EL (cell line): ENCODE measurements around the gene MCF2L2.
A peak's percentile ranks its signal among the peaks of the same experiment; 100 is the strongest.

ENCODE experiments used
- DNase-seq: peaks from one replicate; pipeline ENCODE4 v3.0.0-alpha.2; 2016

Gene MCF2L2

DNA sequence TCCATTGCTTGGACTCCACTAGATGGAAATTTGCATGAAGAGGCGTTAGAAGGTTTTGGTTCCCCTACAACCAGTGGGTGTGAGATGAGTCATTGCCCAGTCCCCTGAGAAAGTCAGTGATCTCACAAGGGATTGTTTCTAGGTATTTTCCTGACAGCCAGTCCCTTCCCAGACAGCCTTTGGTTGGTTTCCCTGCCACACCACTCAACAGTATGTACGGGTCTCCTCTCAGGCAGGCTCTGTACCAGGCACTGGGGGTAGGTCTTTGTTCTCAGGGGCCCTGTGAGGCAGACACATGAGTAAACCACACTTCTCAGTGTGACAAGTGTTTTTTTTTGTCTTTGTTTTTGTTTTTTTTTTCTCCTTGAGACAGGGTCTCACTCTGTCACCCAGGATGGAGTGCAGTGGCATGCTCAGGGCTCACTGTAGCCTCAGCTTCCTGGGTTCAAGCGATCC is 269.8 kb downstream of the MCF2L2 start:
- DNase-seq = peak; percentile 77

DNA sequence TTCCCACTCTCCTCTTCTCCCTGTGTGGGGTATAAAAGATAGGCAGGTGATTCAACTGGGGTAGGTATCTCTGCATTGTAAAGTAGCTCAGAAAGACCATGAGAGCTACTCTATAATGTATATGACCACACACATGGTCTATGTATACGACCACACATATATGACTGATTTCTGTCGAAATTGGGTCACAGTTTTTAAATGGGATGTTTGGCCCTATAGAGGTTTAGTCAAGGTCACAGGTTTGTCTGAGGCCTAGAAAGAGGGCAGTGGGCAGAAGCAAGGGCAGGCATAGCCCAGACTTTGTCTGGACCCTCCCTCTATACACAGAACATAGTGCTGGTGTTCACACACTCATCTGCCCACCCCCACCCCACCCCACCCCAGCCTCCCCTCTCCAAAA is 270.3 kb downstream of the MCF2L2 start:
- DNase-seq = no peak

- no peak for DNase-seq
These were observed 272.2 kb downstream of the MCF2L2 start for GRCh38 chr3:183156266-183156665.

DNA sequence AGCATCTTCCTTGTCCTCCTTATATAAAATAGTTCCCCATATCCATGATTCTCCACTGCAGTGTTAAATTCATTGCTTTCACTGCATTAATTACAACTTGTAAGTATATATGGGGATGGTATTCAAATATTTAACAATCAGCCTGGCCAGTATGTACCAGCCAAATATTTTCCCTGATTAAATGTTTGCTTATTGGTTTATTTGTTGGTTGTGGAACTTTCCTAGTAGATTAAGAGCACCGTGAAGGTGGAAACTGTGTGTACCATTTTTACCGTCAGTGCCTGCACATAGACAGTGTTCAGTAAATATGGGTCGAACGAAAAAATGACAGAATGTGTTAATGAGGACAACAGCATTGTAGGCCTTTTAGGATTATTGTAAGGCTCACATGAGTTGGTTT is 272.9 kb downstream of the MCF2L2 start:
- no peak for DNase-seq

GRCh38 chr3:183153210-183153950 is 275.0 kb downstream of the MCF2L2 start:
- DNase-seq = no peak

- DNase-seq = no peak
These were observed 276.5 kb downstream of the MCF2L2 start for GRCh38 chr3:183151821-183152351.

- DNase-seq = no peak
These were observed 277.3 kb downstream of the MCF2L2 start for GRCh38 chr3:183151086-183151485.

GRCh38 chr3:183149915-183150750 is 278.3 kb downstream of the MCF2L2 start:
- no peak for DNase-seq

DNA sequence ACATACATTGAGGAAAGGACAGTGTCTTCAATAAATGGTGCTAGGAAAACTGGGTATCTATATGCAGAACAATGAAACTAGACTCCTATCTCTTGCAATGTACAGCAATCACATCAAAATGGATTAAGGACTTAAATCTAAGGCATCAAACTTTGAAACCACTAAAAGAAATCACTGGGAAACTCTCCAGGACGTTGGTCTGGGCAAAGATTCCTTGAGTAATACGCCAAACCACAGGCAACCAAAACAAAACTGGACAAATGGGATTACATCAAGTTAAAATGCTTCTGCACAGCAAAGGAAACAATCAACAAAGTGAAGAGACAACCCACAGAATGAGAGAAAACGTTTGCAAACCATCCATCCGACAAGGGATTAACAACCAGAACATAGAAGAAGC is 280.4 kb downstream of the MCF2L2 start:
- DNase-seq = peak; percentile 60

DNA sequence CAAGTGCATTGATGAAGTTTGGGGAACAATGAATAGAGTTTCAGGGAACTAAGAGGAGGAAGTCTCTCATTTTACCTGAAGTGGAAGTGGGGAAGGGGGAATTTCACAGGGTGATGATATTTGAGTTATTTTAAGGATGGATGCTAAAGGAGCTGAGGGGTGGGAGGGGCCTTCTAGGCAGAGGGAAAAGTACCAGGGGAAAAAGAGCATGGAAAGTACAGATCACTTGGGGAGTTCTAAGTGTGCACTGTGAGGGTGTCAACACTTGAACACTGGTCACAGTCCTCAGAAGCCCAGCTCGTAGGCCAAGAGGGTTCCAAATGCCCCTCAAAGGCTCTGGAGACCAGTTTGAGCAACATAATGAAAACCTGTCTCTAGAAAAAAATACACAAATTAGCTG is 284.1 kb downstream of the MCF2L2 start:
- no peak for DNase-seq

GRCh38 chr3:183142199-183142598 is 286.2 kb downstream of the MCF2L2 start:
- DNase-seq = peak; percentile 43

DNA sequence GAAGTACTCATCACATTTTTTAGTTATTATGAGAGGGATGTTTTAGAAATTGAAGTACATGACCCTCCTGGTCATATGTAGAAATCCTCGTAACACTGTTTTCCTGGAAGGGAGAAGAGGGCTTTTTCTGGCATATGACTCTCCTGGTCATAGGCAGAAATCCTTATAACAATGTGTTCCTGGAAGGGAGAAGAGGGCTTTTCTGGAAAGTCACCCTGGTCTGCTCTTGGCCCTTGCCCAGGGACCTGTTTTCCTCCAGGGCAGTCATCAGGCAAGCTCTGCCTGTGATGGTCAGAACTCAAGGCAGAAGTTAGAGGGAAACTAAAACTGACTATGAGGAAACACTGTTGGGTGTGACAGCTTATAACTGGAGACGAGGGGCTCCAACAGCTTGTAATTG is 293.6 kb downstream of the MCF2L2 start:
- DNase-seq = no peak

DNA sequence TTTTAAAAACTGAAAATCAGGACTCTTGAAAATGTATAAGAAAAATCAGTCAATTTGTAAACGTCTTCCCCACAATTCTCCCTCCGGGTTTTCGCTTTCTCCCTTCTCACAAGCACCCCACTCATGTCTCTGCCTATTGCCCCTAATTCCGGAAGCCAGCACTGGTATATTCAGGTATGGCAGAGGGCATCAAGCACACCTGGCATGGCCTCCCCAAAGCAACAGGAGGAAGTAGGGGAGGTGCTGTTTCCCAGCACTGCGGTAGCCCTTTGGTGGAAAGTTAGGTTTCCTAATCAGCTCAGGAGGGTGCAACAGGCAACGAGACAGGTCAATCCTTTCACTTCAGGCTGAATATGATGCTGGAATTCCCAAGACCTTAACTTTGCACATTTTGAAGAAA is 296.0 kb downstream of the MCF2L2 start:
- DNase-seq = no peak

GRCh38 chr3:183131735-183132134 is 296.7 kb downstream of the MCF2L2 start:
- peak; percentile 48 for DNase-seq

DNA sequence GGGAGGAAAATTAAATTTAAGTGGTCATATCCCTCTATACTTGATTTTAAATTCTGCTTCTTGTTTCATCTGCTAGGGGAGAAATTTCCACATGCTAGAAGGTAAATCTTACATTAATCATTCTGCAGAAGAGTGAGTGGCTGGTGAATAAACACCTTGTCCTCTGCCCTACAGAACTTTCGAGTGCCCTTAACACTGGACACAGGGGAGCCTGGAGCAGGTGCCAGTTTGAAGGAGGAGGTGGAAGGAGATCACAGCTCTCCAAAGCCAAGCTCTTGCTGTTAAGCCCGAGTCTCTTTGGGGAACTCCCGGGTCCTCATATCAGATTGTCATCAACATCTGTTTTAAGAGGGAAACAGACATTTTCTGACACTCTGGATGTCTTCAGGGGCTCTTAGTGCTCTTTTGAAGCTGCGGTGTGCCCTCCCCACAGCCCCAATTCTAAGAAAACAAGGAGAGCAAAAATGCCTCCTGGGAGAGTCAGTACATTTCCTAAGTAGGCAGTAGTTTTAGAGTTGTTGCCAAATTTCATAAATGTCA is 297.2 kb downstream of the MCF2L2 start:
- DNase-seq = no peak

- no peak for DNase-seq
These were observed 299.2 kb downstream of the MCF2L2 start for GRCh38 chr3:183129243-183129642.

DNA sequence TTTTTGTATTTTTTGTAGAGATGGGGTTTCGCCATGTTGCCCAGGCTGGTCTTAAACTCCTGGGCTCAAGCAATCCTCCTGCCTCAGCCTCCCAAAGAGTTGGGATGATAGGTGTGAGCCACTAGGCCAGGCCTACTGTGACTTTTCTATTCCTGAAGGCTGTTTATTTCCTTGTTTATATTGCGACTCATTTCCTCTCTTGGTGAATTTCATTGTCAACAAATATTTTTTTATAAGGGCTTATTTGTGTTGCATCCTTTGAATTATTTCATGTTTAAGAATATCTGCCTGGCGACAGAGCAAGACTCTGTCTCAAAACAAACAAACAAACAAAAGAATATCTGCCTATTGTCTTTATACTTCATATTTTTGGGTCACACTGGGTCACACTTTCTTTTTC is 299.7 kb downstream of the MCF2L2 start:
- DNase-seq = no peak
